ENCODE data around the gene GAGE10.

The GAGE10 gene

DNA sequence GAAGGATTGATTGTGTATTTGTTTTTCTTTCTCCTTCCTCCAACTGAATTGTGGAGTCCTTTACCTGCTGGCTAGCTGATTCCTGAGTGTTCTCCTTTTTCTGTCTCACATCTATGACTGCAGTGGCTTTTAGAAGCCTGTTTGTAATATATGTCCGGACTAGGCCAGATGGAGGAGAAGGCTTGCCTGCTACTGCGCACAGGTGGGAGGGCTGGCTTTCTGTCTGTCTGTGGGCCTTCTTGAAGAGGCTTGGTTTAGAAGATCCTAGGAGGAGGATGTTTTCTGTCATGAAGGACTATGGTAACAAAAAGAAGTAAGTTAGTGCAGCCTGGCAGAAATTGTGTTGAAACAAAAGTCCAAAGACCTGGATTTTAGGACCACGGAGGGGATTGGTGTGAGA is 25.4 kb upstream of the GAGE10 start:
- Histone ChIP-seq H3K27me3 (no peaks in the 10 kb centered on the region), H3K4me3 (ENCODE audit: low read depth, low read length) (no peak overlapping the region), H3K4me1 (peaks cover 6% of the 10 kb centered on the region), H3K9me3 (no peaks in the 10 kb centered on the region), H3K36me3 (no peaks in the 10 kb centered on the region)
- DNase-seq: no peak
- TF ChIP-seq, protein P1, sequence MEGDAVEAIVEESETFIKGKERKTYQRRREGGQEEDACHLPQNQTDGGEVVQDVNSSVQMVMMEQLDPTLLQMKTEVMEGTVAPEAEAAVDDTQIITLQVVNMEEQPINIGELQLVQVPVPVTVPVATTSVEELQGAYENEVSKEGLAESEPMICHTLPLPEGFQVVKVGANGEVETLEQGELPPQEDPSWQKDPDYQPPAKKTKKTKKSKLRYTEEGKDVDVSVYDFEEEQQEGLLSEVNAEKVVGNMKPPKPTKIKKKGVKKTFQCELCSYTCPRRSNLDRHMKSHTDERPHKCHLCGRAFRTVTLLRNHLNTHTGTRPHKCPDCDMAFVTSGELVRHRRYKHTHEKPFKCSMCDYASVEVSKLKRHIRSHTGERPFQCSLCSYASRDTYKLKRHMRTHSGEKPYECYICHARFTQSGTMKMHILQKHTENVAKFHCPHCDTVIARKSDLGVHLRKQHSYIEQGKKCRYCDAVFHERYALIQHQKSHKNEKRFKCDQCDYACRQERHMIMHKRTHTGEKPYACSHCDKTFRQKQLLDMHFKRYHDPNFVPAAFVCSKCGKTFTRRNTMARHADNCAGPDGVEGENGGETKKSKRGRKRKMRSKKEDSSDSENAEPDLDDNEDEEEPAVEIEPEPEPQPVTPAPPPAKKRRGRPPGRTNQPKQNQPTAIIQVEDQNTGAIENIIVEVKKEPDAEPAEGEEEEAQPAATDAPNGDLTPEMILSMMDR (IDR thresholded peaks at IDR 0.05; ENCODE audit: low read depth, low read length): no peak

DNA sequence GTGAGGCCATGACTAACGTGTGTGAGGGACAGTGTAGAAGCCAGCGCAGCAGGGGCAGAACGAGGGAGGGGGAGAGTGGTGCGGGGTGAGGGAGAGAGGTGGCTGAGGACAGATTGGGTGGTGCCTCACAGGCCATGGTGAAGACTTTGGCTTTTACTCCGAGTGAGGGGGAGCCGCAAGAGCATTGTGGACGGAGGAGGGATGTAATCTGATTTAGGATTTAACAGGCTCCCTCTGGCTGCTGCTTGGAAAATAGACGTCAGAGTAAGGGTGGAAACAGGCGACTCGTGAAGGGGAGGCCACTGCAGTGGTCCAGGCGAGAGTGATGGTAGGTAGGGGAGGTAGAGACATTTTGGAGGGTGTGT is 20.8 kb upstream of the GAGE10 start:
- Histone ChIP-seq H3K9me3 (no peaks in the 10 kb centered on the region), H3K36me3 (no peaks in the 10 kb centered on the region), H3K4me3 (ENCODE audit: low read depth, low read length) (peak overlapping the region; percentile 38), H3K27me3 (no peaks in the 10 kb centered on the region), H3K4me1 (peaks cover 6% of the 10 kb centered on the region)
- DNase-seq: peak; percentile 49
- TF ChIP-seq, protein P1 (IDR thresholded peaks at IDR 0.05; ENCODE audit: low read depth, low read length): peak; percentile 53

DNA sequence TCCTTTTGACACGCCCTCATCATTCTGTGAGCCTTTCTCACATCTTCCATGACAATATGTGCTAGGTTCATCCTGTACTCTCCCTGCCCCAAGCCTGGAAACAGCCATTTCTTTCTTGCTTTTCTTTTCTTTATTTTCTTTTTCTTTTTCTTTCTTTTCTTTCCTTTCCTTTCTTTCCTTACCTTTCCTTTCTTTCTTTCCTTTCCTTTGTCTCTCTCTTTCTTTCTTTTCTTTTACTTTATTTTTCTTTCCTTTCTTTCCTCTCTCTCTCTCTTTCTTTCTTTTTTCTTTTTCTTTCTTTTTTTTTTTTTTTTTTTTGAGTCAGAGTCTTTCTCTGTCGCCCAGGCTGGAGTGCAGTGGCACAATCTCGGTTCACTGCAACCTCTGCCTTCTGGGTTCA is 19.2 kb upstream of the GAGE10 start:
- Histone ChIP-seq H3K36me3 (no peaks in the 10 kb centered on the region), H3K27me3 (no peaks in the 10 kb centered on the region), H3K4me1 (peaks cover 6% of the 10 kb centered on the region), H3K9me3 (no peaks in the 10 kb centered on the region), H3K4me3 (ENCODE audit: low read depth, low read length) (no peak overlapping the region)
- TF ChIP-seq, protein P1 (IDR thresholded peaks at IDR 0.05; ENCODE audit: low read depth, low read length): no peak
- no peak for DNase-seq

DNA sequence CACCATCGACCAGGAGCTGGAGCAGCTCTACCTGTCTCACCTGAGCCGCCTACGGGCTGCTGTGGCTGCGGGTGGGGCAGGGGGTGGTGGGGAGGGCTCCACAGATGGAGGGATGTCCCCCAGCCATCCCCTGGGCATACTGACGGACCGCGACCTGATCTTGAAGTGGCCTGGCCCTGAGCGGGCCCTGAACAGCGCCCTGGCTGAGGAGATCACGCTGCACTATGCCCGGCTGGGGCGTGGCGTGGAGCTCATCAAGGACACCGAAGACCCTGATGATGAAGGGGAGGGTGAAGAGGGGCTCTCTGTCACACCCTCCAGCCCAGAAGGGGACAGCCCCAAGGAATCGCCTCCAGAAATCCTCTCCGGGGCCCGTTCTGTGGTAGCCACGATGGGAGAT is 17.3 kb upstream of the GAGE10 start:
- no peak for DNase-seq
- Histone ChIP-seq H3K9me3 (no peaks in the 10 kb centered on the region), H3K4me1 (peaks cover 6% of the 10 kb centered on the region), H3K36me3 (no peaks in the 10 kb centered on the region), H3K4me3 (ENCODE audit: low read depth, low read length) (no peak overlapping the region), H3K27me3 (no peaks in the 10 kb centered on the region)
- TF ChIP-seq, protein P1 (IDR thresholded peaks at IDR 0.05; ENCODE audit: low read depth, low read length): no peak

DNA sequence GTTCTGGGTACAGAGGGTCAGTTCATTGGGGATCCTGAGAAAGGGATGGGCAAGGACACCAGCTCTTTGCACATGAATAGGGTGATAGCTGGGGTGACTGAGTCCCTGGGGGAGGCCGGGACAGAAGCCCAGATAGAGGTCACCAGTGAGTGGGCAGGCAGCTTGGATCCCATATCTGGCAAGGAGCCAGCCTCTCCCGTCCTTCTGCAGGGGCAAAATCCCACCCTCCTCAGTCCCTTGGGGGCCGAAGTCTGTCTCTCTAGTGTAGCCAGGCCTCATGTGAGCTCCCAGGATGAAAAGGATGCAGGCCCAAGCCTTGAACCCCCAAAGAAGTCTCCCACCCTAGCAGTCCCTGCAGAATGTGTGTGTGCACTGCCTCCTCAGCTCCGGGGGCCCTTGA is 16.9 kb upstream of the GAGE10 start:
- TF ChIP-seq, protein P1 (IDR thresholded peaks at IDR 0.05; ENCODE audit: low read depth, low read length): no peak
- H3K9me3 ChIP-seq: no peaks in the 10 kb centered on the region
- no peaks in the 10 kb centered on the region for H3K27me3 ChIP-seq
- no peak overlapping the region for H3K4me3 ChIP-seq (ENCODE audit: low read depth, low read length)
- H3K4me1 ChIP-seq: peaks cover 6% of the 10 kb centered on the region
- no peak for DNase-seq
- no peaks in the 10 kb centered on the region for H3K36me3 ChIP-seq

DNA sequence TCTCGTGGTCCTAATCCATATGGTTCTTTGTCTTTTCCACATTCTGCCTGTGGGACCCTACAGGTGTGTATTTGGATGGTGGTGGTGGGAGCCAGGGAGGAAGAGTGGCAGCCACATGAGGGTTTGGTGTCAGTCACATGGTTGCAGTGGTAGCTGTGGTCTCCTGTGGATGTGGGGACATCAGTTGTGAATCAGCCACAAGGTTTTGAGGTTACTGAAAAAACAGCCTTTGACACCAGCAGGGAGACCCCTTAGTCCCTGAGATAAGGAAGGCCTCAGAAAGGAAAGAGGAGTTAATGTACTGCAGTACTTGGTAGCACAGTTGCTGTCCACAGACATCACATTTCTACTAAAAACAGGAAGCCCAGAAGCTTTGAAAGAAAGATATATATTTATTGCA is 15.8 kb upstream of the GAGE10 start:
- H3K4me3 ChIP-seq (ENCODE audit: low read depth, low read length): no peak overlapping the region
- no peaks in the 10 kb centered on the region for H3K27me3 ChIP-seq
- TF ChIP-seq, protein P1 (IDR thresholded peaks at IDR 0.05; ENCODE audit: low read depth, low read length): no peak
- DNase-seq: no peak
- H3K4me1 ChIP-seq: no peaks in the 10 kb centered on the region
- H3K36me3 ChIP-seq: no peaks in the 10 kb centered on the region
- H3K9me3 ChIP-seq: no peaks in the 10 kb centered on the region

Data from BE2C (cell line).